Osteoblast (primary cell): ENCODE measurements around the gene GPC5. TPM values are rescaled to one million over a fixed set of nuclear protein-coding genes. Genes with fewer than 3 reads are reported as not detected.

ENCODE experiments used
- DNase-seq: peaks from one replicate; pipeline ENCODE4 v3.0.0; 2011; ENCODE audit warnings: low spot score, mixed read lengths; ENCODE audit not compliant: insufficient read length; ENCODE audit errors: missing footprints
- H2AFZ ChIP-seq: 2 replicates; pipeline ENCODE4 v1.6.0; 2011; ENCODE audit warnings: mild to moderate bottlenecking, low read length
- H3K27ac ChIP-seq: 2 replicates; pipeline ENCODE4 v1.5.1; 2011; ENCODE audit warnings: mild to moderate bottlenecking, low read depth, low read length, moderate library complexity
- H3K27me3 ChIP-seq: 2 replicates; pipeline ENCODE4 v1.6.0; 2012; ENCODE audit warnings: mild to moderate bottlenecking, control low read depth, inconsistent platforms, low read length, moderate library complexity; ENCODE audit not compliant: insufficient read depth
- H3K36me3 ChIP-seq: 2 replicates; pipeline ENCODE4 v1.5.1; 2011; ENCODE audit warnings: mild to moderate bottlenecking, low read length, control low read depth, moderate library complexity; ENCODE audit not compliant: insufficient read depth
- H3K4me1 ChIP-seq: 2 replicates; pipeline ENCODE4 v1.5.1; 2011; ENCODE audit warnings: mild to moderate bottlenecking, low read length, control low read depth, moderate library complexity; ENCODE audit not compliant: insufficient read depth
- H3K4me2 ChIP-seq: 2 replicates; pipeline ENCODE4 v1.6.0; 2011; ENCODE audit warnings: mild to moderate bottlenecking, low read length; ENCODE audit not compliant: insufficient read depth
- H3K4me3 ChIP-seq: fragments of 200-600 bp; sonication (generic); 3 replicates; pipeline ENCODE4 v1.5.1; 2012; ENCODE audit warnings: mild to moderate bottlenecking, low read length, inconsistent platforms; ENCODE audit not compliant: insufficient read depth
- H3K79me2 ChIP-seq: 2 replicates; pipeline ENCODE4 v1.6.0; 2012; ENCODE audit warnings: mild to moderate bottlenecking, low read length, control low read depth, inconsistent platforms; ENCODE audit not compliant: insufficient read depth
- H3K9me3 ChIP-seq: 2 replicates; pipeline ENCODE4 v1.5.1; 2011; ENCODE audit warnings: low read depth, low read length, control low read depth
- H4K20me1 ChIP-seq: 2 replicates; pipeline ENCODE4 v1.6.0; 2012; ENCODE audit warnings: mild to moderate bottlenecking, low read length, control low read depth; ENCODE audit not compliant: insufficient read depth
- small RNA-seq: library from RNA; depleted of rRNA; stranded (forward); fragments of <200 nt; gene quantifications from one replicate; pipeline ENCODE3, GENCODE V24; 2012
- total RNA-seq: library from RNA; depleted of rRNA; stranded (reverse); fragments of >200 nt; gene quantifications from 2 replicates; pipeline ENCODE4 v1.2.3, GENCODE V29; 2012
- TF ChIP-seq, protein P1 (sequence below): IDR thresholded peaks from 2 replicates; pipeline ENCODE4 v1.5.1; 2011; ENCODE audit warnings: mild to moderate bottlenecking, low read depth, low read length, moderate library complexity; ENCODE audit errors: extremely low read depth

GPC5 gene
- total RNA-seq, 1 donor = 0.36 TPM

DNA sequence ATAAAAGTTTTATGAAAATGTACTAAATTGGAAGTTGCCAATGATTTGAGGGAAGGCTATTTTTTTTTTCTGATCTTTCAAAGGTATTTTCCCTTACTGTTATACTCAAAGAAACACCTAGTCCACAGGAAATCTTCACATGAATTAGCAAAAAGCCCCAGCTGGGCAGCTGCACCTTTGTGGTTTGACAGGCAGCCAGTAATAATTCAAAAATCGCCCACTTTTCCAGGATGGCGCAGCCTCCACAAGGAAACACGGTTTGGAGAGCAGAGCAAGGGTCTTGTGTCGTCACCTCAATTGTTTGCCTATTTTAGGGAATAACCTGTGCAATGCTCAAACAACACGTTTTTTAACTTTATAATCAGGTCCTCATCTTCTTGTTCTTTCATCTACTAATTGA is 1503.3 kb downstream of the GPC5 start:
- Histone ChIP-seq H3K79me2 (no peaks in the 10 kb centered on the region), H3K4me3 (no peak overlapping the region), H4K20me1 (no peaks in the 10 kb centered on the region), H3K9me3 (no peaks in the 10 kb centered on the region), H3K36me3 (no peaks in the 10 kb centered on the region), H3K4me1 (no peaks in the 10 kb centered on the region), H2AFZ (no peak overlapping the region), H3K27me3 (no peaks in the 10 kb centered on the region), H3K27ac (no peak overlapping the region), H3K4me2 (no peak overlapping the region)
- TF ChIP-seq, protein P1, sequence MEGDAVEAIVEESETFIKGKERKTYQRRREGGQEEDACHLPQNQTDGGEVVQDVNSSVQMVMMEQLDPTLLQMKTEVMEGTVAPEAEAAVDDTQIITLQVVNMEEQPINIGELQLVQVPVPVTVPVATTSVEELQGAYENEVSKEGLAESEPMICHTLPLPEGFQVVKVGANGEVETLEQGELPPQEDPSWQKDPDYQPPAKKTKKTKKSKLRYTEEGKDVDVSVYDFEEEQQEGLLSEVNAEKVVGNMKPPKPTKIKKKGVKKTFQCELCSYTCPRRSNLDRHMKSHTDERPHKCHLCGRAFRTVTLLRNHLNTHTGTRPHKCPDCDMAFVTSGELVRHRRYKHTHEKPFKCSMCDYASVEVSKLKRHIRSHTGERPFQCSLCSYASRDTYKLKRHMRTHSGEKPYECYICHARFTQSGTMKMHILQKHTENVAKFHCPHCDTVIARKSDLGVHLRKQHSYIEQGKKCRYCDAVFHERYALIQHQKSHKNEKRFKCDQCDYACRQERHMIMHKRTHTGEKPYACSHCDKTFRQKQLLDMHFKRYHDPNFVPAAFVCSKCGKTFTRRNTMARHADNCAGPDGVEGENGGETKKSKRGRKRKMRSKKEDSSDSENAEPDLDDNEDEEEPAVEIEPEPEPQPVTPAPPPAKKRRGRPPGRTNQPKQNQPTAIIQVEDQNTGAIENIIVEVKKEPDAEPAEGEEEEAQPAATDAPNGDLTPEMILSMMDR = no peak
- no peak for DNase-seq

DNA sequence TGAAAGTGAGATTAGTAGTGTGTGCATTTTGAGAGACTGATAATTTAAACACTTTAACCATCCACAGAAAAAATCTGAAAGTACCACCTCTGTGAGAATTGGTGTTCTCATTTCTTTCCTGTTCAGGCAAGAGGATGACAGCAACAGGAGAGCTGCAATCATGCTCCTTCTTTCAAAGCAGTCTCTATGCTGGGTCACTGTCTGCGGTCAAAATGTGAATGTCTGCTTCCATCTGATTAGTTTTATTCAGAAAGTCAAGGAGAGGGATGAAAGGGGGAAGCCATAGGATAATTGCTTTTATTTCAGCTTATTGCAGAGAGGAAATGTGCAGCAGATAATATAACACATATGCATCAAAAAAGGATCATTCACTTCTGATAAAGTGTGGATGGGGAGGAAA is 1514.2 kb downstream of the GPC5 start:
- TF ChIP-seq, protein P1 = no peak
- Histone ChIP-seq H4K20me1 (no peaks in the 10 kb centered on the region), H3K9me3 (no peaks in the 10 kb centered on the region), H3K27me3 (no peaks in the 10 kb centered on the region), H3K4me3 (no peak overlapping the region), H3K27ac (no peak overlapping the region), H3K36me3 (no peaks in the 10 kb centered on the region), H3K79me2 (no peaks in the 10 kb centered on the region), H3K4me2 (no peak overlapping the region), H3K4me1 (no peaks in the 10 kb centered on the region), H2AFZ (no peak overlapping the region)
- no peak for DNase-seq

DNA sequence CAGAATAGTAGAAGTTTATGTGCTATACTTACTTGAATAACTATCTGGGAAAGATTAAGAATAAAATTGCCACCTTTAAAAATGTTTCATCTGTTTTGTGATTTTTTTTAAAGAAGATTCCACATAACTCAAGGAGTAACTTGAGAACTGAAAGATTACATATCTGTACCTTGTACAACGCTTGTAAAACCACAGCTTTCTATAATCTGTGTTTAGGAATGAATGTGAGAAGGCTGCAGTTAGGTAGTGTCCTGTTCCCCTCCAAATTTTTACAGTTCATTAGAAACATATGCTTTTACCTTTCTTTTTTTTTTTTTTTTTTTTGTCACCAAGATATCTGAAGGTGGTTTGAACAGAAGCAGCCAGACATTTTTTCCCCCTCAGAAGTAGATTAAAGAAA is 1515.4 kb downstream of the GPC5 start:
- no peak overlapping the region for H3K27ac ChIP-seq
- no peak overlapping the region for H2AFZ ChIP-seq
- TF ChIP-seq, protein P1 = no peak
- H3K4me2 ChIP-seq = no peak overlapping the region
- H3K9me3 ChIP-seq = no peaks in the 10 kb centered on the region
- no peaks in the 10 kb centered on the region for H3K79me2 ChIP-seq
- no peaks in the 10 kb centered on the region for H4K20me1 ChIP-seq
- no peaks in the 10 kb centered on the region for H3K36me3 ChIP-seq
- no peaks in the 10 kb centered on the region for H3K4me1 ChIP-seq
- H3K27me3 ChIP-seq = no peaks in the 10 kb centered on the region
- H3K4me3 ChIP-seq = no peak overlapping the region
- DNase-seq = no peak

Small RNAs within 50 kb of the gene (small RNA-seq; reads per million reads assigned to genes)
- gene AL356737.1 = not detected
- not detected for gene FABP5P4
- not detected for gene MIR548AS
- not detected for gene RNU4ATAC3P

Other genes with a start within 250 kb of the GPC5 start
- 3.2 and 4.0 TPM in 2 replicates for gene MIR17HG, start 50.9 kb upstream of the GPC5 start, total RNA-seq